HCT116 (cell line): ENCODE results near the gene LMNTD2. TPM values are rescaled to one million over a fixed set of nuclear protein-coding genes. Genes with fewer than 3 reads are reported as not detected.

Experiments used
- ATAC-seq: fragments of 200-7000 bp; cut with Tn5 transposase; 2 replicates; pipeline ENCODE4 v1.9.1; 2020; ENCODE audit warnings: mild to moderate bottlenecking, moderate library complexity
- BruUV-seq: library from RNA; stranded (reverse); fragments of 400-500 nt; replicated peaks from 2 replicates; lab custom pipeline; 2021; lab: Mats Ljungman, UMichigan
- CTCF ChIA-PET: fragments of 300-600 bp; sonication (Branson Sonifier 250); formaldehyde crosslinking; loops from one replicate; lab custom pipeline; 2021; ENCODE audit warnings: antibody characterized with exemption; lab: Charles Lee
- POLR2A ChIA-PET: fragments of 300-600, 350-600 bp; sonication (Branson Sonifier 250); formaldehyde crosslinking; loops from one replicate; lab custom pipeline; 2021; ENCODE audit warnings: antibody characterized with exemption; lab: Charles Lee
- RAD21 ChIA-PET, 2 experiments: fragments of 300-600 bp; sonication (Branson Sonifier 250); formaldehyde crosslinking; loops; one replicate each; lab custom pipeline; 2023; ENCODE audit warnings: low total read pairs in 2 of 2; ENCODE audit not compliant: uncharacterized antibody in 2 of 2, unreplicated experiment in 2 of 2, low non-redundant PET in 1 of 2; lab: Charles Lee
- DNase-seq: peaks from one replicate; pipeline ENCODE4 v3.0.0-alpha.2; 2010; ENCODE audit warnings: low read depth, low spot score
- H2AFZ ChIP-seq: fragments of 200-600 bp; shearing (Covaris generic), sonication (generic); 2 replicates; pipeline ENCODE4 v1.6.1; 2017; ENCODE audit warnings: low read depth, mixed run types, mixed read lengths, antibody characterized with exemption, low read length; ENCODE audit not compliant: poor library complexity, severe bottlenecking
- H3K27ac ChIP-seq: 2 replicates; pipeline ENCODE4 v1.5.1; 2012; ENCODE audit warnings: low read depth, low read length
- H3K27me3 ChIP-seq: fragments of 200-600 bp; sonication (generic); 2 replicates; pipeline ENCODE4 v1.6.1; 2016; ENCODE audit warnings: mixed run types, low read length, mixed read lengths; ENCODE audit not compliant: insufficient read depth
- H3K36me3 ChIP-seq, 2 experiments: fragments of 200-500 bp in 1 of 2; fragments of 200-600 bp in 1 of 2; sonication (Bioruptor generic) in 1 of 2; sonication (generic) in 1 of 2; 2 replicates each; pipeline versions ENCODE4 v1.5.1 to v1.6.1; 2014 to 2016; ENCODE audit warnings: low read length in 2 of 2, inconsistent platforms in 1 of 2, mixed read lengths in 1 of 2, mixed run types in 1 of 2; ENCODE audit not compliant: insufficient read depth in 2 of 2, control insufficient read depth in 1 of 2
- H3K4me1 ChIP-seq, 2 experiments: fragments of 200-600 bp in 1 of 2; sonication (generic) in 1 of 2; 2 replicates each; pipeline versions ENCODE4 v1.5.1 to v1.6.1; 2012 to 2017; ENCODE audit warnings: low read length in 2 of 2, inconsistent platforms in 1 of 2, mild to moderate bottlenecking in 1 of 2, mixed read lengths in 1 of 2, mixed run types in 1 of 2, moderate library complexity in 1 of 2; ENCODE audit not compliant: insufficient read depth in 2 of 2, control insufficient read depth in 1 of 2
- H3K4me2 ChIP-seq: fragments of 200-600 bp; sonication (generic); 2 replicates; pipeline ENCODE4 v1.6.1; 2017; ENCODE audit warnings: mixed run types, low read length, mixed read lengths
- H3K4me3 ChIP-seq, 2 experiments: fragments of 200-600 bp in 1 of 2; sonication (generic) in 1 of 2; replicated peaks in 1 of 2; 2 replicates each; pipeline ENCODE4 v1.5.1; 2011 to 2016; ENCODE audit warnings: low read length in 2 of 2, control low read depth in 1 of 2, low read depth in 1 of 2, mild to moderate bottlenecking in 1 of 2, mixed read lengths in 1 of 2, mixed run types in 1 of 2
- H3K79me2 ChIP-seq: fragments of 200-600 bp; sonication (generic); 2 replicates; pipeline ENCODE4 v1.6.1; 2017; ENCODE audit warnings: mild to moderate bottlenecking, mixed run types, low read length, moderate library complexity, mixed read lengths; ENCODE audit not compliant: insufficient read depth
- H3K9ac ChIP-seq: fragments of 200-600 bp; sonication (generic); 2 replicates; pipeline ENCODE4 v1.6.1; 2016; ENCODE audit warnings: low read length, mixed read lengths
- H3K9me2 ChIP-seq: fragments of 200-600 bp; sonication (generic), shearing (Covaris generic); 2 replicates; pipeline ENCODE4 v1.6.1; 2017; ENCODE audit warnings: mixed run types, mild to moderate bottlenecking, moderate library complexity; ENCODE audit not compliant: insufficient read depth
- H3K9me3 ChIP-seq, 2 experiments: fragments of 200-500 bp in 1 of 2; fragments of 200-600 bp in 1 of 2; sonication (Bioruptor generic) in 1 of 2; sonication (generic) in 1 of 2; 2 replicates each; pipeline ENCODE4 v1.6.1; 2014 to 2017; ENCODE audit warnings: low read length in 2 of 2, mixed read lengths in 2 of 2, inconsistent platforms in 1 of 2, low read depth in 1 of 2, mild to moderate bottlenecking in 1 of 2, mixed run types in 1 of 2, moderate library complexity in 1 of 2; ENCODE audit not compliant: control insufficient read depth in 1 of 2, insufficient read depth in 1 of 2
- H4K20me1 ChIP-seq: fragments of 200-600 bp; sonication (generic), shearing (Covaris generic); 2 replicates; pipeline ENCODE4 v1.6.1; 2017; ENCODE audit warnings: mixed run types, mild to moderate bottlenecking, moderate library complexity; ENCODE audit not compliant: insufficient read depth
- ATF3 ChIP-seq: IDR thresholded peaks from 2 replicates; pipeline ENCODE4 v1.6.1; 2012
- CBX3 ChIP-seq: IDR thresholded peaks from 2 replicates; pipeline ENCODE4 v1.6.1; 2012; ENCODE audit warnings: low read depth
- CEBPB ChIP-seq: IDR thresholded peaks from 2 replicates; pipeline ENCODE4 v1.6.1; 2012; ENCODE audit warnings: low read depth
- EGR1 ChIP-seq: IDR thresholded peaks from 2 replicates; pipeline ENCODE4 v1.6.1; 2012; ENCODE audit warnings: low read depth
- ELF1 ChIP-seq: IDR thresholded peaks from 2 replicates; pipeline ENCODE4 v1.6.1; 2012; ENCODE audit warnings: low read depth, borderline replicate concordance
- EZH2 ChIP-seq: fragments of 200-600 bp; sonication (generic); IDR thresholded peaks from 2 replicates; pipeline ENCODE4 v1.6.1; 2017; ENCODE audit warnings: antibody characterized with exemption, mixed run types
- EZH2phosphoT487 ChIP-seq: fragments of 200-600 bp; IDR thresholded peaks from 2 replicates; pipeline ENCODE4 v1.6.1; 2018; ENCODE audit warnings: antibody characterized with exemption, borderline replicate concordance
- FOSL1 ChIP-seq: IDR thresholded peaks from 2 replicates; pipeline ENCODE4 v1.6.1; 2012; ENCODE audit warnings: low read depth
- JUND ChIP-seq: IDR thresholded peaks from 2 replicates; pipeline ENCODE4 v1.6.1; 2012
- MAX ChIP-seq: IDR thresholded peaks from 2 replicates; pipeline ENCODE4 v1.6.1; 2012
- POLR2A ChIP-seq: IDR thresholded peaks from 2 replicates; pipeline ENCODE4 v1.7.0; 2011; ENCODE audit warnings: borderline replicate concordance; ENCODE audit not compliant: insufficient read depth, insufficient read length; ENCODE audit errors: extremely low read depth
- POLR2AphosphoS5 ChIP-seq: IDR thresholded peaks from 2 replicates; pipeline ENCODE4 v1.6.1; 2011; ENCODE audit warnings: mild to moderate bottlenecking, low read depth, low read length, moderate library complexity
- RAD21 ChIP-seq: IDR thresholded peaks from 2 replicates; pipeline ENCODE4 v1.6.1; 2012; ENCODE audit warnings: low read depth, mild to moderate bottlenecking
- SIN3A ChIP-seq: IDR thresholded peaks from 2 replicates; pipeline ENCODE4 v1.6.1; 2012; ENCODE audit warnings: low read depth
- TCF7L2 ChIP-seq: IDR thresholded peaks from 2 replicates; pipeline ENCODE4 v1.7.0; 2011; ENCODE audit warnings: borderline replicate concordance, inconsistent platforms; ENCODE audit not compliant: insufficient read depth, insufficient read length; ENCODE audit errors: extremely low read depth
- ZNF274 ChIP-seq: fragments of 200-500 bp; sonication (Bioruptor generic); IDR thresholded peaks from 2 replicates; pipeline ENCODE4 v1.6.1; 2014; ENCODE audit warnings: mild to moderate bottlenecking, low read depth, low read length, inconsistent platforms
- intact Hi-C: fragments of 100-400 bp; cut with micrococcal nuclease; formaldehyde crosslinking; loops from 2 replicates; pipeline ENCODE4 v1.10.0; 2022
- total RNA-seq: library from RNA; stranded (reverse); gene quantifications from one replicate; pipeline ENCODE4 v1.2.1, GENCODE V29; 2021; ENCODE audit not compliant: unreplicated experiment
- TF ChIP-seq, protein P1 (sequence below): IDR thresholded peaks from 2 replicates; pipeline ENCODE4 v1.6.1; 2011; ENCODE audit warnings: mild to moderate bottlenecking, low read length, moderate library complexity; ENCODE audit not compliant: insufficient replicate concordance; ENCODE audit errors: extremely low read depth

LMNTD2 gene
- total RNA-seq, 1 experiment from 2014 or later = 9.5 TPM

DNA sequence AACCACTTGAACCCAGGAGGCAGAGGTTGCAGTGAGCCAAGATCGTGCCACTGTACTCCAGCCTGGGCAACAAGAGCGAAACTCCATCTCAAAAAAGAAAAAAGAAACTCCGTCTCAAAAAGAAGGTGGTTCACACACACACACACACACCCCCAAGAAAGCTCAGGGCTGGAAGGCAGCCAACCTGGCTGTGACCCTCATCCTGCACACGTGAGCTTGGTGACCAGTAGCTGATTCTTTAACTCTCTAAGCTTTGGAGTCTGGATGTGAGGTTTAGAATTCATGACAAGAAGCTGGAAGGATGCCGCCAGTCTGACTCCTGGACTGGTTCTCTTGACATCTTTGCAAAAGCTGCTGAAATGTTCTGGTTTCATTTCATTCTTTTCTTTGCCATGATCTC is 51.6 kb downstream of the LMNTD2 start (continued):
- no peak for TF ChIP-seq ELF1

DNA sequence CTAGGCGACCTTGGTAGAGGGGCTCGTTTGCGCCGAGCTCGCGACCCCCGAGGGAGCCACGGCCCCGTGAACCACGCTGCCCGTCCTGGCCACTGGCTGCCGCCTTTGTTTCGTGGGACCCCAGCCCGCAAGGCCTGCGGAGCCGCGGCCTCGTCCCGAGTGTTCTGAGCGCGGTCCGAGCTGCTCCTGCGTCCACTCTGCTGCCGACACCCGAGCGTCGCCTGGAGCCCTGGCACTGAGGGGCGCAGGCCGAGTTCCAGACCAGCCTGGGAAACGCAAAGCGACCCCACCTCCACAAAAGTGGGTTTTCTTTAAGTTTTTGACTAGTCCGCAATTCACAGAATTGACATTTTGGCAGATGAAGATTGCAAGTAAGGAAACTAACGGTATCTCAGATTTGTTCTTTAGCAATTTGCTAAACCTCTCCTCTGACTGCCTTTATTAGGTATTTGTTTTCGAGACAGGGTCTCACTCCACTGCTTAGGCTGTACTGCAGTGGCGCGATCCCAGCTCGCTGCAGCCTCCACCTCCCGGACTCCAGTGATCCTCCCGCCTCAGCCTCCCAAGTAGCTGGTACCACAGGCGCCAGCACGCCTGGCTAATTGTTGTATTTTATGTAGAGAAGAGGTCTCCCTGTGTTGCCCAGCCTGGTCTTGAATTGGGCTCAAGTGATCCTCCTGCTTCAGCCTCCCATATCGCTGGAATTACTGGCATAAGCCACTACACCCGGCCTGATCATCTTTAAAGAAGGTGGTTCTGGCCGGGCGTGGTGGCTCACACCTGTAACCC is 52.6 kb downstream of the LMNTD2 start:
- Histone ChIP-seq H3K79me2 (peaks cover 37% of the 10 kb centered on the region), H3K27me3 (no peaks in the 10 kb centered on the region), H3K4me3 (peak overlapping the region; percentile 31 to 98), H3K36me3 (peaks cover 0 to 19% of the 10 kb centered on the region in 2 experiments; a peak in 2 of 4 replicates), H2AFZ (no peak overlapping the region), H3K4me1 (peaks cover 6 to 22% of the 10 kb centered on the region in 2 experiments; a peak in 3 of 4 replicates), H3K9ac (peak overlapping the region; percentile 47), H3K9me2 (no peaks in the 10 kb centered on the region), H3K27ac (peak overlapping the region; percentile 60), H3K9me3 (no peaks in the 10 kb centered on the region; a peak in 1 of 4 replicates), H3K4me2 (peak overlapping the region; percentile 95), H4K20me1 (no peaks in the 10 kb centered on the region)
- RAD21 ChIA-PET = no interaction called here
- DNase-seq = no peak
- no peak for TF ChIP-seq TCF7L2
- TF ChIP-seq POLR2A = no peak
- no peak for TF ChIP-seq CEBPB
- no peak for TF ChIP-seq ATF3
- no peak for TF ChIP-seq CBX3
- no peak for TF ChIP-seq ZNF274
- TF ChIP-seq EGR1 = no peak
- no peak for TF ChIP-seq EZH2
- no peak for TF ChIP-seq JUND
- TF ChIP-seq RAD21 = no peak
- TF ChIP-seq POLR2AphosphoS5 = no peak
- TF ChIP-seq, protein P1, sequence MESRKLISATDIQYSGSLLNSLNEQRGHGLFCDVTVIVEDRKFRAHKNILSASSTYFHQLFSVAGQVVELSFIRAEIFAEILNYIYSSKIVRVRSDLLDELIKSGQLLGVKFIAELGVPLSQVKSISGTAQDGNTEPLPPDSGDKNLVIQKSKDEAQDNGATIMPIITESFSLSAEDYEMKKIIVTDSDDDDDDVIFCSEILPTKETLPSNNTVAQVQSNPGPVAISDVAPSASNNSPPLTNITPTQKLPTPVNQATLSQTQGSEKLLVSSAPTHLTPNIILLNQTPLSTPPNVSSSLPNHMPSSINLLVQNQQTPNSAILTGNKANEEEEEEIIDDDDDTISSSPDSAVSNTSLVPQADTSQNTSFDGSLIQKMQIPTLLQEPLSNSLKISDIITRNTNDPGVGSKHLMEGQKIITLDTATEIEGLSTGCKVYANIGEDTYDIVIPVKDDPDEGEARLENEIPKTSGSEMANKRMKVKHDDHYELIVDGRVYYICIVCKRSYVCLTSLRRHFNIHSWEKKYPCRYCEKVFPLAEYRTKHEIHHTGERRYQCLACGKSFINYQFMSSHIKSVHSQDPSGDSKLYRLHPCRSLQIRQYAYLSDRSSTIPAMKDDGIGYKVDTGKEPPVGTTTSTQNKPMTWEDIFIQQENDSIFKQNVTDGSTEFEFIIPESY = no peak
- no peak for TF ChIP-seq EZH2phosphoT487
- TF ChIP-seq SIN3A = no peak
- TF ChIP-seq MAX = no peak; the same call in 1 of the 2 replicates
- no peak for TF ChIP-seq FOSL1
- CTCF ChIA-PET = no interaction called here
- intact Hi-C loops = loop anchor here (2.0 to 5.0 kb wide), 3 partner anchors 29 to 113 kb away; partner anchors contain the start of genes LRRC56 and PKP3
- POLR2A ChIA-PET = no interaction called here
- BruUV-seq = no TSS peak
- no peak for ATAC-seq
